Lower lobe of right lung (tissue), 2 donors: ENCODE data around the gene COL19A1. TPM values are rescaled to one million over a fixed set of nuclear protein-coding genes. Genes with fewer than 3 reads are reported as not detected.

Experiments used
- ATAC-seq, 2 donors: fragments of 200-7000 bp; cut with Tn5 transposase; one replicate each; pipeline ENCODE4 v1.9.1; 2020 to 2022; ENCODE audit warnings: mild to moderate bottlenecking in 2 of 2, moderate library complexity in 2 of 2
- DNase-seq: peaks from one replicate; pipeline ENCODE4 v3.0.0-alpha.2; 2020
- H3K27ac ChIP-seq: fragments of 200-600 bp; one replicate; pipeline ENCODE4 v1.8.0; 2022
- H3K27me3 ChIP-seq: fragments of 200-600 bp; one replicate; pipeline ENCODE4 v1.8.0; 2022; ENCODE audit warnings: low read depth
- H3K36me3 ChIP-seq: fragments of 200-600 bp; one replicate; pipeline ENCODE4 v1.8.0; 2022; ENCODE audit warnings: mild to moderate bottlenecking
- H3K4me1 ChIP-seq: fragments of 200-600 bp; one replicate; pipeline ENCODE4 v1.8.0; 2022
- H3K4me3 ChIP-seq: fragments of 200-600 bp; one replicate; pipeline ENCODE4 v1.8.0; 2022; ENCODE audit warnings: mild to moderate bottlenecking
- H3K9me3 ChIP-seq: fragments of 200-600 bp; one replicate; pipeline ENCODE4 v1.8.0; 2022
- CTCF ChIP-seq: fragments of 200-600 bp; IDR thresholded peaks from one replicate; pipeline ENCODE4 v1.8.0; 2022; ENCODE audit warnings: antibody characterized with exemption, mild to moderate bottlenecking
- intact Hi-C: fragments of 100-400 bp; cut with DNase I; formaldehyde crosslinking; loops from one replicate; pipeline ENCODE4 v1.11.0; 2022
- total RNA-seq: library from RNA; stranded (reverse); fragmentation: NEBNext Ultra II Directional; extraction: Animal tissue kit (Norgen Biotek cat#: 25700); gene quantifications from one replicate; pipeline ENCODE4 v1.2.1, GENCODE V29; 2021
- donor health status: DM: no; HTN: yes; CAD: no; lungs with severe emphysema.

The COL19A1 gene
- total RNA-seq, 1 donor from 2014 or later, result not detected

- intact Hi-C loops, result no loop called here
- no peak for DNase-seq
Measured at GRCh38 chr6:70258483-70258882, 392.1 kb downstream of the COL19A1 start.

More at GRCh38 chr6:70258483-70258882, 392.1 kb downstream of the COL19A1 start:
- Histone ChIP-seq H3K4me1 (no peaks in the 10 kb centered on the region), H3K27ac (no peak overlapping the region), H3K4me3 (no peak overlapping the region), H3K9me3 (no peaks in the 10 kb centered on the region), H3K27me3 (no peaks in the 10 kb centered on the region), H3K36me3 (no peaks in the 10 kb centered on the region)
- no peak for TF ChIP-seq CTCF
- ATAC-seq, result no peak

Other genes with a start within 250 kb of the COL19A1 start
- gene LMBRD1, start 69.5 kb upstream of the COL19A1 start, total RNA-seq, result 68.0 TPM